NCI-H2196 treated with DMSO at 0.1 percent for 48 hours (cell line): ENCODE results near the gene ACY1.

Experiments used
- DNase-seq: peaks from one replicate; lab custom pipeline; 2025; ENCODE audit not compliant: unreplicated experiment; lab: John Stamatoyannopoulos, UW

Gene ACY1

GRCh38 chr3:51982838-51983577 is at the start of gene ACY1:
Gene ACY1 (plus strand): TSS chr3:51983535. CDS start chr3:51984065, 530 bp downstream.
- DNase-seq = peak; percentile 58

- DNase-seq = no peak
Measured at GRCh38 chr3:51934139-51934850, 49.0 kb upstream of the ACY1 start.

- DNase-seq = no peak
Measured at GRCh38 chr3:51934991-51935885, 48.1 kb upstream of the ACY1 start.

GRCh38 chr3:51935886-51936755 is 47.2 kb upstream of the ACY1 start:
- DNase-seq = no peak

- no peak for DNase-seq
Measured at GRCh38 chr3:51937014-51937413, 46.3 kb upstream of the ACY1 start.

GRCh38 chr3:51937611-51938450 is 45.5 kb upstream of the ACY1 start:
- DNase-seq = no peak

- no peak for DNase-seq
Measured at GRCh38 chr3:51938780-51939425, 44.4 kb upstream of the ACY1 start.

GRCh38 chr3:51940648-51941462 is 42.5 kb upstream of the ACY1 start:
- DNase-seq = no peak

GRCh38 chr3:51941463-51941797 is 41.9 kb upstream of the ACY1 start:
- no peak for DNase-seq

GRCh38 chr3:51941798-51942602 is 41.3 kb upstream of the ACY1 start, which contains the start of the genes PARP3 and RRP9:
Gene PARP3 (plus strand): TSS chr3:51942363. CDS start chr3:51943356, 993 bp downstream.
Gene RRP9 (minus strand): TSS chr3:51941904. CDS start chr3:51941867, 37 bp downstream.
- peak; percentile 89 for DNase-seq

- DNase-seq = no peak
Measured at GRCh38 chr3:51942603-51943450, 40.5 kb upstream of the ACY1 start.

- DNase-seq = no peak
Measured at GRCh38 chr3:51943451-51944391, 39.6 kb upstream of the ACY1 start.

GRCh38 chr3:51944451-51945021 is 38.8 kb upstream of the ACY1 start:
- DNase-seq = no peak

- no peak for DNase-seq
Measured at GRCh38 chr3:51945031-51945840, 38.1 kb upstream of the ACY1 start.
